ENCODE results near the gene CNGB1. TPM values are rescaled to one million over a fixed set of nuclear protein-coding genes. Genes with fewer than 3 reads are reported as not detected.

The CNGB1 gene
- total and polyA plus RNA-seq, 2 of the 13 experiments (the other 11 are each of a cell fraction or from before 2014, with no cell fraction given), result 0.02 to 0.15 TPM

- TF ChIP-seq, protein P1, sequence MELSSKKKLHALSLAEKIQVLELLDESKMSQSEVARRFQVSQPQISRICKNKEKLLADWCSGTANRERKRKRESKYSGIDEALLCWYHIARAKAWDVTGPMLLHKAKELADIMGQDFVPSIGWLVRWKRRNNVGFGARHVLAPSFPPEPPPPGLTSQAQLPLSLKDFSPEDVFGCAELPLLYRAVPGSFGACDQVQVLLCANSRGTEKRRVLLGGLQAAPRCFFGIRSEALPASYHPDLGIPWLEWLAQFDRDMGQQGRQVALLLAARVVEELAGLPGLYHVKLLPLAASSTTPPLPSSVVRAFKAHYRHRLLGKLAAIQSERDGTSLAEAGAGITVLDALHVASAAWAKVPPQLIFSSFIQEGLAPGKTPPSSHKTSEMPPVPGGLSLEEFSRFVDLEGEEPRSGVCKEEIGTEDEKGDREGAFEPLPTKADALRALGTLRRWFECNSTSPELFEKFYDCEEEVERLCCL (CRISPR knock-in tag; IDR thresholded peaks at IDR 0.05; ENCODE audit: borderline replicate concordance), result no peak
- TF ChIP-seq PAWR (CRISPR knock-in tag; IDR thresholded peaks at IDR 0.05; ENCODE audit: borderline replicate concordance), result no peak
- TF ChIP-seq HMGA1 (CRISPR knock-in tag; conservative IDR thresholded peaks at IDR 0.05), result no peak
- TF ChIP-seq ZIK1 (CRISPR knock-in tag; IDR thresholded peaks at IDR 0.05; ENCODE audit: borderline replicate concordance, low read depth), result 0 out of 2 replicates have a peak, but pooled peaks have one; percentile 24
- TF ChIP-seq TSC22D2 (CRISPR knock-in tag; IDR thresholded peaks at IDR 0.05; ENCODE audit: borderline replicate concordance), result no peak
- no peak for TF ChIP-seq POLR2AphosphoS2 (IDR thresholded peaks at IDR 0.05; ENCODE audit: low read depth, low read length)
- no peak for TF ChIP-seq KDM4B (CRISPR knock-in tag; IDR thresholded peaks at IDR 0.05)
- TF ChIP-seq, protein P2, sequence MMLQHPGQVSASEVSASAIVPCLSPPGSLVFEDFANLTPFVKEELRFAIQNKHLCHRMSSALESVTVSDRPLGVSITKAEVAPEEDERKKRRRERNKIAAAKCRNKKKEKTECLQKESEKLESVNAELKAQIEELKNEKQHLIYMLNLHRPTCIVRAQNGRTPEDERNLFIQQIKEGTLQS (CRISPR knock-in tag; IDR thresholded peaks at IDR 0.05), result peak; percentile 81
- TF ChIP-seq SSRP1 (CRISPR knock-in tag; IDR thresholded peaks at IDR 0.05), result peak; percentile 83
- TF ChIP-seq AKAP8 (CRISPR knock-in tag; IDR thresholded peaks at IDR 0.05), result peak; percentile 38; the same call in 1 of the 2 replicates
- no peak for TF ChIP-seq ATF5 (CRISPR knock-in tag; IDR thresholded peaks at IDR 0.05; ENCODE audit: low read depth)
- no peak for TF ChIP-seq ZNF282 (IDR thresholded peaks at IDR 0.05; ENCODE audit: partially characterized antibody)
- 0 out of 2 replicates have a peak, but pooled peaks have one; percentile 51 for TF ChIP-seq ZNF546 (CRISPR knock-in tag; conservative IDR thresholded peaks at IDR 0.05)
- TF ChIP-seq HNF1B (CRISPR knock-in tag; IDR thresholded peaks at IDR 0.05), result peak; percentile 92
- peak; percentile 85 for TF ChIP-seq HMG20A (CRISPR knock-in tag; IDR thresholded peaks at IDR 0.05; ENCODE audit: borderline replicate concordance)
- peak; percentile 91 for TF ChIP-seq NCOA2 (CRISPR knock-in tag; IDR thresholded peaks at IDR 0.05)
- TF ChIP-seq FOXC1 (CRISPR knock-in tag; IDR thresholded peaks at IDR 0.05; ENCODE audit: borderline replicate concordance), result peak; percentile 50; the same call in 1 of the 2 replicates
- TF ChIP-seq, protein P3, sequence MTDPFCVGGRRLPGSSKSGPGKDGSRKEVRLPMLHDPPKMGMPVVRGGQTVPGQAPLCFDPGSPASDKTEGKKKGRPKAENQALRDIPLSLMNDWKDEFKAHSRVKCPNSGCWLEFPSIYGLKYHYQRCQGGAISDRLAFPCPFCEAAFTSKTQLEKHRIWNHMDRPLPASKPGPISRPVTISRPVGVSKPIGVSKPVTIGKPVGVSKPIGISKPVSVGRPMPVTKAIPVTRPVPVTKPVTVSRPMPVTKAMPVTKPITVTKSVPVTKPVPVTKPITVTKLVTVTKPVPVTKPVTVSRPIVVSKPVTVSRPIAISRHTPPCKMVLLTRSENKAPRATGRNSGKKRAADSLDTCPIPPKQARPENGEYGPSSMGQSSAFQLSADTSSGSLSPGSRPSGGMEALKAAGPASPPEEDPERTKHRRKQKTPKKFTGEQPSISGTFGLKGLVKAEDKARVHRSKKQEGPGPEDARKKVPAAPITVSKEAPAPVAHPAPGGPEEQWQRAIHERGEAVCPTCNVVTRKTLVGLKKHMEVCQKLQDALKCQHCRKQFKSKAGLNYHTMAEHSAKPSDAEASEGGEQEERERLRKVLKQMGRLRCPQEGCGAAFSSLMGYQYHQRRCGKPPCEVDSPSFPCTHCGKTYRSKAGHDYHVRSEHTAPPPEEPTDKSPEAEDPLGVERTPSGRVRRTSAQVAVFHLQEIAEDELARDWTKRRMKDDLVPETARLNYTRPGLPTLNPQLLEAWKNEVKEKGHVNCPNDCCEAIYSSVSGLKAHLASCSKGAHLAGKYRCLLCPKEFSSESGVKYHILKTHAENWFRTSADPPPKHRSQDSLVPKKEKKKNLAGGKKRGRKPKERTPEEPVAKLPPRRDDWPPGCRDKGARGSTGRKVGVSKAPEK (CRISPR knock-in tag; IDR thresholded peaks at IDR 0.05; ENCODE audit: borderline replicate concordance), result peak; percentile 90; the same call in 1 of the 2 replicates
- peak; percentile 74; the same call in 1 of the 2 replicates for TF ChIP-seq ZNF343 (CRISPR knock-in tag; IDR thresholded peaks at IDR 0.05)
- TF ChIP-seq JUNB (CRISPR knock-in tag; IDR thresholded peaks at IDR 0.05; ENCODE audit: borderline replicate concordance), result no peak
- TF ChIP-seq, protein P4, sequence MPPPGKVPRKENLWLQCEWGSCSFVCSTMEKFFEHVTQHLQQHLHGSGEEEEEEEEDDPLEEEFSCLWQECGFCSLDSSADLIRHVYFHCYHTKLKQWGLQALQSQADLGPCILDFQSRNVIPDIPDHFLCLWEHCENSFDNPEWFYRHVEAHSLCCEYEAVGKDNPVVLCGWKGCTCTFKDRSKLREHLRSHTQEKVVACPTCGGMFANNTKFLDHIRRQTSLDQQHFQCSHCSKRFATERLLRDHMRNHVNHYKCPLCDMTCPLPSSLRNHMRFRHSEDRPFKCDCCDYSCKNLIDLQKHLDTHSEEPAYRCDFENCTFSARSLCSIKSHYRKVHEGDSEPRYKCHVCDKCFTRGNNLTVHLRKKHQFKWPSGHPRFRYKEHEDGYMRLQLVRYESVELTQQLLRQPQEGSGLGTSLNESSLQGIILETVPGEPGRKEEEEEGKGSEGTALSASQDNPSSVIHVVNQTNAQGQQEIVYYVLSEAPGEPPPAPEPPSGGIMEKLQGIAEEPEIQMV (CRISPR knock-in tag; IDR thresholded peaks at IDR 0.05; ENCODE audit: low read depth), result peak; percentile 81; the same call in 1 of the 2 replicates
Observed at GRCh38 chr16:57862698-57863433, 108.1 kb downstream of the CNGB1 start (continued).

All from HepG2 (cell line).